ENCODE measurements around the gene CYP2F1.
"Not testable (repeated sequence)": the region's sequence is repeated elsewhere in the genome, so short reads cannot be mapped to it uniquely, and the experiment has no call there.

Gene CYP2F1

DNA sequence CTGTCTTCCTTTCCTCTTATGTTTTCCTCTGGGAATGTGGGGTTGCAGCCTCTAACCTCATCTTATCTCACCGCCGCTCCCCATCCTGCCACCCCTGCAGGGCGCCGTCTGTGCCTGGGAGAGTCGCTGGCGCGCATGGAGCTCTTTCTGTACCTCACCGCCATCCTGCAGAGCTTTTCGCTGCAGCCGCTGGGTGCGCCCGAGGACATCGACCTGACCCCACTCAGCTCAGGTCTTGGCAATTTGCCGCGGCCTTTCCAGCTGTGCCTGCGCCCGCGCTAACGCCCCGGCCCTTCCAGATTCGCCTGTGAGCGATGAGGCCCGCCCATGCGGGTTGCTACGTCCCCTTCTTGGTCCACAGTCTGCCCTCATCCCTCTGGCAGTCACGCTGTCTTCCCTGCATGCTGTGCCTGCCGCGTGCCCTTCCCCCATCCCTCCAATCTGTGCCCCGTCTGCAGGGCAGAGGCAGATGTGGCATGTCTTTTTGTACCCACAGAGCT is 13.6 kb downstream of the CYP2F1 start:
- not testable (repeated sequence) for H3K4me3 ChIP-seq (ENCODE audit: low read depth, low read length); DNase-seq (ENCODE audit: low read depth)
- TF ChIP-seq, protein P1, sequence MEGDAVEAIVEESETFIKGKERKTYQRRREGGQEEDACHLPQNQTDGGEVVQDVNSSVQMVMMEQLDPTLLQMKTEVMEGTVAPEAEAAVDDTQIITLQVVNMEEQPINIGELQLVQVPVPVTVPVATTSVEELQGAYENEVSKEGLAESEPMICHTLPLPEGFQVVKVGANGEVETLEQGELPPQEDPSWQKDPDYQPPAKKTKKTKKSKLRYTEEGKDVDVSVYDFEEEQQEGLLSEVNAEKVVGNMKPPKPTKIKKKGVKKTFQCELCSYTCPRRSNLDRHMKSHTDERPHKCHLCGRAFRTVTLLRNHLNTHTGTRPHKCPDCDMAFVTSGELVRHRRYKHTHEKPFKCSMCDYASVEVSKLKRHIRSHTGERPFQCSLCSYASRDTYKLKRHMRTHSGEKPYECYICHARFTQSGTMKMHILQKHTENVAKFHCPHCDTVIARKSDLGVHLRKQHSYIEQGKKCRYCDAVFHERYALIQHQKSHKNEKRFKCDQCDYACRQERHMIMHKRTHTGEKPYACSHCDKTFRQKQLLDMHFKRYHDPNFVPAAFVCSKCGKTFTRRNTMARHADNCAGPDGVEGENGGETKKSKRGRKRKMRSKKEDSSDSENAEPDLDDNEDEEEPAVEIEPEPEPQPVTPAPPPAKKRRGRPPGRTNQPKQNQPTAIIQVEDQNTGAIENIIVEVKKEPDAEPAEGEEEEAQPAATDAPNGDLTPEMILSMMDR (IDR thresholded peaks at IDR 0.05; ENCODE audit: low read depth, low read length, missing control alignments) = peak; percentile 48

DNA sequence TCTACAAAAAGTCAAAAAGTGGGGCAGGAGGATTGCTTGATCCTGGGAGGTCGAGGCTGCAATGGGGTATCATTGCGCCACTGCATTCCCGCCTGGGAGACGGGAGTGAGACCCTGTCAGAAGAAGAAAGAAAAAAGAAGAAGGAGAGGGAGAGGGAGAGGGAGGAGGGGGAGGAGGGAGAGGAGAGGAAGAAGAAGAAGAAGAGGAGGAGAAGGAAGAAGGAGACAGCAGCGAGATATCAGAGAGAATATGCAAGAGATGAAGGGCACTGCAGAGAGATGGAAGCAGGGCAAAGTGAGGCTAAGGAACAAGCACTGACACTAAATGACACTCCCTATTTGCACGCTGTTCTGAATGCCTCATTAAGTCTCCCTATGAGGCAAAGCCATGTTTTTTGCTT is 14.5 kb downstream of the CYP2F1 start:
- TF ChIP-seq, protein P1 (IDR thresholded peaks at IDR 0.05; ENCODE audit: low read depth, low read length, missing control alignments) = no peak
- DNase-seq (ENCODE audit: low read depth) = no peak
- H3K4me3 ChIP-seq (ENCODE audit: low read depth, low read length) = no peak overlapping the region

DNA sequence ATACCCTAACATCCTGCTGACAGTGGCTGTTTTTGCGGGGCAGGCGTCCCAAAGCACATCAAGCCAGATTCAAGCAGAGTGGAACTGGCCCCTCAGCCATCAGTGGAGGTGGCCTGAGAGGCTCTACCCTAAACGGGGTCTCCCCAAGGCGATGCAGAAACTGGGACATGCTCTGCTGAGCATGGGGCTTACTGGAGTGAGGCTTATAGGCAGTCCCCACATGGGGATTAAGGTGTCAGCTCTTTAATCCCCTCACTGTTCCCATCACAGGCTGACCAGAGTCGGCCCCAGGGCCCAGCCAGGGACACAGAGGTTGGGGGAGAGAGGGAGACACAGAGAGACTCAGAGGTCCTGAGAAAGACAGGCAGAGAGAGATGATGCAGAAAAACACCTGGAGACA is 17.0 kb downstream of the CYP2F1 start:
- TF ChIP-seq, protein P1 (IDR thresholded peaks at IDR 0.05; ENCODE audit: low read depth, low read length, missing control alignments) = no peak
- H3K4me3 ChIP-seq (ENCODE audit: low read depth, low read length) = no peak overlapping the region
- no peak for DNase-seq (ENCODE audit: low read depth)

DNA sequence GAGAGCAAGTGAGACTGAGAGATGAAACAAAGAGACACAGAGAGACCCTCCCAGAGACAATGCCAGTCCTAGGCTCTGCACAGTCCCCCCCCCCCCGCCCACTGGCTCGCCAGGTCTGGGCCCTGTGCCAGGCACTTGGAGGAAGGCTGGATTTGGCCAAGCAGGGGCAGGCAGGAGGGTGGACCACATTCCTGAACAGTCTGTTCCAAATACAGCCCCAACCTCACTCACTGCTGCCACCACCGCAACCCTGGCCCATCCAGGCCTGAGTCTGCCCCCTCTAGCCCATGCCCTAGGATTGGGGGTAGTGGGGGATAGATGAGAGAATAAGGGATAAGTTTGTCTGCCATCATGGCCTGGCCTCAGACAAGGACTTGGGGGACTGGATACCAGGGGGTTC is 19.0 kb downstream of the CYP2F1 start:
- TF ChIP-seq, protein P1 (IDR thresholded peaks at IDR 0.05; ENCODE audit: low read depth, low read length, missing control alignments) = no peak
- DNase-seq (ENCODE audit: low read depth) = no peak
- H3K4me3 ChIP-seq (ENCODE audit: low read depth, low read length) = no peak overlapping the region

DNA sequence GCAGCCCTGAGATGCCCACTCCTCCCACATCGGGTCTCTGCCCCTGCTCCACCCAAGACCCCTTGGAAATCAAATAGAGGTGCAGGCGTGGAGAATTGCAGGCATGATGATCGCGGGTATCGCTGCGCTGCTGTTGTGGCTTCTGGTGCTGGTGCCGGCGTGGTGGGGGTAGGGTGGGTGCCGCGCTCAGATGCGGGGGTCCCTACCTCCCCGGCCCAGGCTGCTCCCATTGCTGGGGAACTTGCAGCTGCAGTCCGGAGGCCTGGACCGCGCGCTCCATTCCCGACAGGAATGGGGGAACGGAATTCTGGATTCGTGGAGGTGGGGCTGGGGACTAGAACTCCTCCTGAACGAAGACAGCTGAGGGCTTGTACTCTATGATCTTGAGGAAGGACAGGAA is 20.4 kb downstream of the CYP2F1 start:
- no peak for DNase-seq (ENCODE audit: low read depth)
- no peak overlapping the region for H3K4me3 ChIP-seq (ENCODE audit: low read depth, low read length)
- TF ChIP-seq, protein P1 (IDR thresholded peaks at IDR 0.05; ENCODE audit: low read depth, low read length, missing control alignments) = no peak

DNA sequence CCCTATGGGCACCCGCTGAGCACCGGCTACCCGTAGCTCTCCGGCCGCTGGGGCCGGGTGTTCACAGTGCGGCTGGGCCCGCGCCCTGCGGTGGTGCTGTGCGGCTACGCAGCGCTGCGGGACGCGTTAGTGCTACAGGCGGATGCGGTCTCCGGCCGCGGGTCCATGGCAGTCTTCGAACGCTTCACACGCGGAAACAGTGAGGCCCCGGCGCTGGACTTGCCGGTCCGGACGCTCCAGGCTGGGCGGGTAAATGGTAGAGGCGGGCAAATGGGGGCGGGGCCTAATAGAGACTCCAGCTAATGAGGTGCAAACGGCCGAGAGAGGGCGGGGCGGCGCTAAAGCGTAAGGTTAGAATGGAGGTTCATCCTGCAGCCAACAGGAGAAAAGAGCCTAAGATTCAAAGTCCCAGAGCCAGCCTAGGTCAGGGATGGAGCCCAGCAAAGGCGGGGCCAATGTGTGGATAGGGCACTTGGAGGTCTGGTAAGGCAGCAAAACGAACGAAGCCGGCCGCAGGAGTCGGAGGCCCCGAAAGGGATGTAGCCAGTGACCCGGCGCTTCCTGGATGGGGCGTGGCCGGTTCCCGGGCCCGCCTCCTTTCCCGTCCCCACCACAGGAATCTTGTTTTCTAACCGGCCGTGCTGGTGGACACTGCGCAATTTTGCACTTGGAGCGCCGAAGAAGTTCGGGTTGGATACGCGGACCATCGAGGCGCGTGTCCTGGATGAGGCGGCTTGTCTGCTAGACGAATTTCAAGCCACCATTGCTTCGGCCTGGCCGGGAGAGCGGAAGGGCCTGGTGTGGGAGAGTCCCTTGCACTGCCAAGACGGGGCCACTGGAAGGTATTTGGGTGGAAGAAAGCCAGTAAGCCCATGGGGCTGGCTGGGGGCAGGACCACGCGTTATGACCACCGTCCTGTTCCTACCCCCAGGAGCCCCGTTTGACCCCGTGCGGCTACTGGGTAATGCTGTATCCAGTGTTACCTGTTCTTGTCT is 21.5 kb downstream of the CYP2F1 start:
- DNase-seq (ENCODE audit: low read depth); H3K4me3 ChIP-seq (ENCODE audit: low read depth, low read length): not testable (repeated sequence)

DNA sequence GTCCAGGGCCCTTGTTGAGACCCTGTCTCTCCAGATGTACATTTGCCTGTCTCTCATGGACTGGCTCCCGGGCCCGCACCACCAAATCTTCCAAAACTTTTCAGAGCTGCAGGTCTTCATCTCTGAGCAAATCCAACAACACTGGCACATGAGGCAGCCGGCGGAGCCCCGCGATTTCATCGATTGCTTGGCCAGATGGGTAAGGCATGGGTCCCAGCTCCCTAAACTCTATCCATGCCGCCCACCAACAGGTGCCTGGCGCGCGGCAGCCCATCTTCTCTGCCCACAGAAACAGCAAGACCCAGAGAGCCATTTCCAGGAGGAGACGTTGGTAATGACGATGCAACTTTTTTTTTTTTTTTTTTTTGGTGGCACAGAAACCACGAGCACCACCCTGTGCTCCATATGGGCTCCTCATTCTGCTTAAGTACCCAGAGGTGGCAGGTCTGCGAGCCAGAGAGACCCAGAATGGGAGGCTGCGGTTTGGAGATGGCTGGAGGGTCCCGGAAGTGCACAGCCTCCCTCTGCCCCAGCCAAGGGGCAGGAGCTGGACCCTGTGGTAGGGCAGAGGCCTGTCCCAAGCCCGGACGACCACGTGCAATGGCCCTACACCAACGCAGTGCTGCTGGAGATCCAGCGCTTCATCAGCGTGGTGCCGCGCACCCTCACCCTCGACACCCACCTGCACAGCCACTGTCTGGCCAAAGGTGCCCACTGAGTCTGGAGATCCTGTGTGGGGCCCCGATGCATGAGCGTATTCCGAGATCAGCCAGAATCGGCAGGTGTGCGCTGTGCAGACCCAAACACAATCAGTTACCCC is 22.6 kb downstream of the CYP2F1 start:
- TF ChIP-seq, protein P1 (IDR thresholded peaks at IDR 0.05; ENCODE audit: low read depth, low read length, missing control alignments) = no peak
- no peak overlapping the region for H3K4me3 ChIP-seq (ENCODE audit: low read depth, low read length)

More for the DNA sequence above, 22.6 kb downstream of the CYP2F1 start:
- DNase-seq (ENCODE audit: low read depth) = no peak
